K562 (cell line): Measurements from ENCODE around the gene OVCH2. TPM values are rescaled to one million over a fixed set of nuclear protein-coding genes. Genes with fewer than 3 reads are reported as not detected.

Source experiments
- ATAC-seq: fragments of 200-7000 bp; cut with Tn5 transposase; 3 replicates; pipeline ENCODE4 v1.9.1; 2020; ENCODE audit warnings: moderate library complexity
- BruUV-seq: library from RNA; stranded (reverse); fragments of 400-500 nt; replicated peaks from 2 replicates; lab custom pipeline; 2021; lab: Mats Ljungman, UMichigan
- CTCF ChIA-PET: fragments of 300-600 bp; formaldehyde crosslinking; extraction: SDS; loops from one replicate; lab custom pipeline; 2021; ENCODE audit warnings: low intra/inter-chr PET ratio; lab: Yijun Ruan, JAX
- POLR2A ChIA-PET: fragments of 300-600, 350-650 bp; sonication (Branson Sonifier 250); formaldehyde crosslinking; extraction: SDS; loops from one replicate; lab custom pipeline; 2021; ENCODE audit warnings: antibody characterized with exemption, inconsistent platforms; lab: Yijun Ruan, JAX
- DNase-seq, 4 experiments: peaks; one replicate each; pipeline versions ENCODE4 v3.0.0 to v3.0.0-alpha.2; 2011 to 2018; ENCODE audit warnings: low spot score in 3 of 4, mixed read lengths in 3 of 4; ENCODE audit errors: extremely low read depth in 1 of 4
- FAIRE-seq: peaks from 2 replicates; lab custom pipeline; 2011; peaks lifted over from hg19 to GRCh38; lab: Jason Lieb, UNC
- H2AFZ ChIP-seq: 2 replicates; pipeline ENCODE4 v1.6.0; 2011; ENCODE audit warnings: low read depth, low read length, control low read depth, inconsistent platforms
- H3K27ac ChIP-seq: fragments of 200-600 bp; 3 replicates; pipeline ENCODE4 v1.8.0; 2011; ENCODE audit warnings: low read depth, mild to moderate bottlenecking, control low read depth, inconsistent platforms, low read length, moderate library complexity, mixed read lengths; ENCODE audit errors: extremely low read depth
- H3K27me3 ChIP-seq, 2 experiments: fragments of 300-600 bp in 1 of 2; 2 replicates in 1 of 2; 3 replicates in 1 of 2; pipeline versions ENCODE4 v1.6.0 to v1.8.0; 2011; ENCODE audit warnings: inconsistent platforms in 2 of 2, low read length in 2 of 2, mild to moderate bottlenecking in 1 of 2, mixed read lengths in 1 of 2, moderate library complexity in 1 of 2; ENCODE audit not compliant: control insufficient read depth in 2 of 2, insufficient read depth in 2 of 2
- H3K36me3 ChIP-seq: fragments of 300-600 bp; 3 replicates; pipeline ENCODE4 v1.8.0; 2011; ENCODE audit warnings: mild to moderate bottlenecking, low read length, inconsistent platforms; ENCODE audit not compliant: control insufficient read depth, insufficient read depth
- H3K4me1 ChIP-seq, 2 experiments: fragments of 200-600 bp in 1 of 2; replicated peaks in 1 of 2; 2 replicates in 1 of 2; 3 replicates in 1 of 2; pipeline versions ENCODE4 v1.5.1 to v1.8.0; 2011; ENCODE audit warnings: inconsistent platforms in 2 of 2, low read length in 2 of 2, mild to moderate bottlenecking in 1 of 2, mixed read lengths in 1 of 2, moderate library complexity in 1 of 2; ENCODE audit not compliant: control insufficient read depth in 2 of 2, insufficient read depth in 2 of 2
- H3K4me2 ChIP-seq: 2 replicates; pipeline ENCODE4 v1.6.1; 2011; ENCODE audit warnings: low read length, control low read depth, inconsistent platforms, mixed read lengths; ENCODE audit not compliant: insufficient read depth
- H3K4me3 ChIP-seq: fragments of 200-600 bp; sonication (generic), shearing (Covaris generic); 2 replicates; pipeline ENCODE4 v1.5.1; 2016; ENCODE audit warnings: control low read depth, inconsistent platforms
- H3K79me2 ChIP-seq: fragments of 200-600 bp; 3 replicates; pipeline ENCODE4 v1.8.0; 2011; ENCODE audit warnings: low read length, inconsistent platforms; ENCODE audit not compliant: control insufficient read depth, insufficient read depth
- H3K9ac ChIP-seq, 2 experiments: 2 replicates each; pipeline versions ENCODE4 v1.6.0 to v1.6.1; 2011; ENCODE audit warnings: low read depth in 2 of 2, low read length in 2 of 2, control low read depth in 1 of 2, inconsistent platforms in 1 of 2, mild to moderate bottlenecking in 1 of 2, mixed read lengths in 1 of 2; ENCODE audit not compliant: insufficient read depth in 1 of 2
- H3K9me1 ChIP-seq: one replicate; pipeline ENCODE4 v1.6.0; 2011; ENCODE audit warnings: inconsistent platforms, mild to moderate bottlenecking, low read length, moderate library complexity; ENCODE audit not compliant: control insufficient read depth, insufficient read depth
- H3K9me3 ChIP-seq: replicated peaks from 2 replicates; pipeline ENCODE4 v1.5.1; 2011; ENCODE audit warnings: low read depth, low read length, inconsistent platforms; ENCODE audit not compliant: control insufficient read depth, insufficient read depth
- H4K20me1 ChIP-seq: replicated peaks from 2 replicates; pipeline ENCODE4 v1.6.1; 2011; ENCODE audit warnings: low read length, inconsistent platforms, mixed read lengths; ENCODE audit not compliant: control insufficient read depth, insufficient read depth
- ARID3A ChIP-seq: IDR thresholded peaks from 2 replicates; pipeline ENCODE4 v1.6.1; 2012; ENCODE audit warnings: low read depth, low read length, improper control_type of control experiment, borderline replicate concordance
- PRDM10 ChIP-seq: fragments of 450-650 bp; IDR thresholded peaks from 2 replicates; pipeline ENCODE4 v1.6.1; 2018; ENCODE audit not compliant: partially characterized antibody
- WGBS: fragments of 100-300 bp; shearing (Covaris generic); methylation state at CpG from one replicate; pipeline ENCODE4 v1.1.6; 2016; ENCODE audit warnings: low coverage, mixed read lengths; ENCODE audit not compliant: insufficient coverage; ENCODE audit errors: missing lambda C conversion rate; 5-methylcytosine and 5-hydroxymethylcytosine counted together
- in situ Hi-C: fragments of 300-500 bp; cut with MboI; formaldehyde crosslinking; loops from 4 replicates; pipeline ENCODE4 v1.15.0; 2018; ENCODE audit warnings: inconsistent platforms, mixed read lengths
- intact Hi-C: fragments of 100-400 bp; cut with micrococcal nuclease; formaldehyde crosslinking; loops from 2 replicates; pipeline ENCODE4 v1.14.2; 2022
- polyA plus RNA-seq, 8 experiments: library from polyadenylated mRNA; depleted of rRNA in 4 of 8; stranded (reverse) in 5 of 8; unstranded in 3 of 8; fragments of >200 nt; fragmentation: Nextera tagmentation in 2 of 8; fragmentation: Illumina TruSeq in 1 of 8; extraction: Ambion mirVana in 2 of 8; extraction: Trizol in 1 of 8; gene quantifications; 2 replicates each; pipeline versions ENCODE4 v1.2.1 to v1.2.3, GENCODE V29; 2011 to 2014; ENCODE audit warnings: inconsistent platforms in 1 of 8, missing spikeins in 1 of 8
- total RNA-seq, 7 experiments: library from RNA; depleted of rRNA in 6 of 7; stranded (reverse); fragments of >200 nt in 6 of 7; fragmentation: Illumina TruSeq in 2 of 7; extraction: Trizol in 2 of 7; gene quantifications; 2 replicates each; pipeline versions ENCODE4 v1.2.1 to v1.2.3, GENCODE V29; 2011 to 2021; ENCODE audit warnings: low replicate concordance in 1 of 7

OVCH2 gene
- total and polyA plus RNA-seq, 9 of the 15 experiments (the other 6 are each of a cell fraction or from before 2014, with no cell fraction given): not detected

GRCh38 chr11:7639643-7640025 is 66.6 kb downstream of the OVCH2 start:
- TF ChIP-seq PRDM10 (peak; percentile 86), ARID3A (no peak)
- no TSS peak for BruUV-seq
- POLR2A ChIA-PET: interaction anchor here (0.6 kb wide), 1 partner anchor 54 kb away, joined by 3 read pairs; no protein-coding TSS in a partner anchor
- Histone ChIP-seq H3K27me3 (peaks cover 0 to 36% of the 10 kb centered on the region in 2 experiments; a peak in 3 of 5 replicates), H4K20me1 (no peaks in the 10 kb centered on the region), H3K4me1 (no peaks in the 10 kb centered on the region; a peak in 1 of 5 replicates), H3K9me1 (no peaks in the 10 kb centered on the region), H3K9me3 (no peaks in the 10 kb centered on the region), H3K9ac (no peak overlapping the region), H3K27ac (no peak overlapping the region), H3K36me3 (no peaks in the 10 kb centered on the region), H3K4me2 (no peak overlapping the region), H3K79me2 (no peaks in the 10 kb centered on the region), H2AFZ (no peak overlapping the region), H3K4me3 (no peak overlapping the region)
- WGBS: 2% methylated on average over 5 of the region's 5 CpGs
- intact Hi-C loops: no loop called here
- CTCF ChIA-PET: no interaction called here
- ATAC-seq (peak; percentile 49; the same call in 2 of the 3 replicates), FAIRE-seq (no peak), DNase-seq (no peak)
- in situ Hi-C loops: no loop called here

Other genes with a start within 250 kb of the OVCH2 start
- gene OLFML1, start 221.0 kb downstream of the OVCH2 start, total RNA-seq (2014; rRNA removed): not detected in 2 replicates
- gene OLFML1, start 221.0 kb downstream of the OVCH2 start, total RNA-seq (2014; rRNA removed; fragmentation: Illumina TruSeq; extraction: Trizol): not detected in 2 replicates
- gene OLFML1, start 221.0 kb downstream of the OVCH2 start, total RNA-seq (2015; rRNA removed; fragmentation: Illumina TruSeq; extraction: Trizol): not detected in 2 replicates
- not detected in 2 replicates for gene OLFML1, start 221.0 kb downstream of the OVCH2 start, total RNA-seq (2021)
- not detected in 2 replicates for gene OLFML1, start 221.0 kb downstream of the OVCH2 start, polyA plus RNA-seq (2011; rRNA removed)
- gene OLFML1, start 221.0 kb downstream of the OVCH2 start, polyA plus RNA-seq (2014; fragmentation: Illumina TruSeq; extraction: Trizol): not detected in 2 replicates
- not detected for gene OLFML1, start 221.0 kb downstream of the OVCH2 start, polyA plus RNA-seq (2014; fragmentation: Nextera tagmentation; extraction: Ambion mirVana)
- gene OLFML1, start 221.0 kb downstream of the OVCH2 start, polyA plus RNA-seq (2014; rRNA removed): not detected in 2 replicates
- gene PPFIBP2, start 192.5 kb downstream of the OVCH2 start, total RNA-seq (2014; rRNA removed): 0.68 and 2.1 TPM in 2 replicates
- gene PPFIBP2, start 192.5 kb downstream of the OVCH2 start, total RNA-seq (2014; rRNA removed; fragmentation: Illumina TruSeq; extraction: Trizol): 1.3 and 1.9 TPM in 2 replicates
- 2.7 TPM in 2 replicates for gene PPFIBP2, start 192.5 kb downstream of the OVCH2 start, total RNA-seq (2015; rRNA removed; fragmentation: Illumina TruSeq; extraction: Trizol)
- gene PPFIBP2, start 192.5 kb downstream of the OVCH2 start, total RNA-seq (2021): 1.2 and 2.4 TPM in 2 replicates
- gene PPFIBP2, start 192.5 kb downstream of the OVCH2 start, polyA plus RNA-seq (2011; rRNA removed): 0.79 and 2.4 TPM in 2 replicates
- gene PPFIBP2, start 192.5 kb downstream of the OVCH2 start, polyA plus RNA-seq (2014; fragmentation: Illumina TruSeq; extraction: Trizol): 1.5 and 3.4 TPM in 2 replicates
- 1 to 10 TPM in 1 of 2 experiments, under 1 TPM in 1; 0.18 to 1.1 TPM for gene PPFIBP2, start 192.5 kb downstream of the OVCH2 start, polyA plus RNA-seq (2014; fragmentation: Nextera tagmentation; extraction: Ambion mirVana)
- 1.1 and 2.6 TPM in 2 replicates for gene PPFIBP2, start 192.5 kb downstream of the OVCH2 start, polyA plus RNA-seq (2014; rRNA removed)
- gene CYB5R2, start 33.0 kb downstream of the OVCH2 start, total RNA-seq (2014; rRNA removed): 8.2 and 11.3 TPM in 2 replicates
- gene CYB5R2, start 33.0 kb downstream of the OVCH2 start, total RNA-seq (2014; rRNA removed; fragmentation: Illumina TruSeq; extraction: Trizol): 10.5 and 13.6 TPM in 2 replicates
- gene CYB5R2, start 33.0 kb downstream of the OVCH2 start, total RNA-seq (2015; rRNA removed; fragmentation: Illumina TruSeq; extraction: Trizol): 11.0 and 11.7 TPM in 2 replicates
- gene CYB5R2, start 33.0 kb downstream of the OVCH2 start, total RNA-seq (2021): 8.8 and 11.0 TPM in 2 replicates
- gene CYB5R2, start 33.0 kb downstream of the OVCH2 start, polyA plus RNA-seq (2011; rRNA removed): 4.0 and 16.7 TPM in 2 replicates
- 17.5 and 20.4 TPM in 2 replicates for gene CYB5R2, start 33.0 kb downstream of the OVCH2 start, polyA plus RNA-seq (2014; fragmentation: Illumina TruSeq; extraction: Trizol)
- gene CYB5R2, start 33.0 kb downstream of the OVCH2 start, polyA plus RNA-seq (2014; fragmentation: Nextera tagmentation; extraction: Ambion mirVana): 10 to 100 TPM; 18.1 to 28.7 TPM
- gene CYB5R2, start 33.0 kb downstream of the OVCH2 start, polyA plus RNA-seq (2014; rRNA removed): 11.2 and 16.8 TPM in 2 replicates
- gene OR5P2, start 90.5 kb upstream of the OVCH2 start, total RNA-seq (2014; rRNA removed): not detected in 2 replicates
- not detected in 2 replicates for gene OR5P2, start 90.5 kb upstream of the OVCH2 start, total RNA-seq (2014; rRNA removed; fragmentation: Illumina TruSeq; extraction: Trizol)
- not detected in 2 replicates for gene OR5P2, start 90.5 kb upstream of the OVCH2 start, total RNA-seq (2015; rRNA removed; fragmentation: Illumina TruSeq; extraction: Trizol)
- not detected in 2 replicates for gene OR5P2, start 90.5 kb upstream of the OVCH2 start, total RNA-seq (2021)
- not detected in 2 replicates for gene OR5P2, start 90.5 kb upstream of the OVCH2 start, polyA plus RNA-seq (2011; rRNA removed)
- gene OR5P2, start 90.5 kb upstream of the OVCH2 start, polyA plus RNA-seq (2014; fragmentation: Illumina TruSeq; extraction: Trizol): not detected in 2 replicates
- gene OR5P2, start 90.5 kb upstream of the OVCH2 start, polyA plus RNA-seq (2014; fragmentation: Nextera tagmentation; extraction: Ambion mirVana): not detected
- not detected in 2 replicates for gene OR5P2, start 90.5 kb upstream of the OVCH2 start, polyA plus RNA-seq (2014; rRNA removed)
- gene OR5P3, start 124.4 kb upstream of the OVCH2 start, total RNA-seq (2014; rRNA removed): not detected in 2 replicates
- gene OR5P3, start 124.4 kb upstream of the OVCH2 start, total RNA-seq (2014; rRNA removed; fragmentation: Illumina TruSeq; extraction: Trizol): not detected in 2 replicates
- gene OR5P3, start 124.4 kb upstream of the OVCH2 start, total RNA-seq (2015; rRNA removed; fragmentation: Illumina TruSeq; extraction: Trizol): not detected in 2 replicates
- not detected in 2 replicates for gene OR5P3, start 124.4 kb upstream of the OVCH2 start, total RNA-seq (2021)
- not detected in 2 replicates for gene OR5P3, start 124.4 kb upstream of the OVCH2 start, polyA plus RNA-seq (2011; rRNA removed)
- gene OR5P3, start 124.4 kb upstream of the OVCH2 start, polyA plus RNA-seq (2014; fragmentation: Illumina TruSeq; extraction: Trizol): not detected in 2 replicates
- not detected for gene OR5P3, start 124.4 kb upstream of the OVCH2 start, polyA plus RNA-seq (2014; fragmentation: Nextera tagmentation; extraction: Ambion mirVana)
- gene OR5P3, start 124.4 kb upstream of the OVCH2 start, polyA plus RNA-seq (2014; rRNA removed): not detected in 2 replicates
- not detected in 2 replicates for gene OR10A6, start 224.8 kb upstream of the OVCH2 start, total RNA-seq (2014; rRNA removed)
- not detected in 2 replicates for gene OR10A6, start 224.8 kb upstream of the OVCH2 start, total RNA-seq (2014; rRNA removed; fragmentation: Illumina TruSeq; extraction: Trizol)
- gene OR10A6, start 224.8 kb upstream of the OVCH2 start, total RNA-seq (2015; rRNA removed; fragmentation: Illumina TruSeq; extraction: Trizol): not detected in 2 replicates
- not detected in 2 replicates for gene OR10A6, start 224.8 kb upstream of the OVCH2 start, total RNA-seq (2021)
- not detected in 2 replicates for gene OR10A6, start 224.8 kb upstream of the OVCH2 start, polyA plus RNA-seq (2011; rRNA removed)
- gene OR10A6, start 224.8 kb upstream of the OVCH2 start, polyA plus RNA-seq (2014; fragmentation: Illumina TruSeq; extraction: Trizol): not detected in 2 replicates
- not detected for gene OR10A6, start 224.8 kb upstream of the OVCH2 start, polyA plus RNA-seq (2014; fragmentation: Nextera tagmentation; extraction: Ambion mirVana)
- gene OR10A6, start 224.8 kb upstream of the OVCH2 start, polyA plus RNA-seq (2014; rRNA removed): not detected in 2 replicates
- not detected in 2 replicates for gene OR10A3, start 235.2 kb upstream of the OVCH2 start, total RNA-seq (2014; rRNA removed)
- not detected in 2 replicates for gene OR10A3, start 235.2 kb upstream of the OVCH2 start, total RNA-seq (2014; rRNA removed; fragmentation: Illumina TruSeq; extraction: Trizol)
- gene OR10A3, start 235.2 kb upstream of the OVCH2 start, total RNA-seq (2015; rRNA removed; fragmentation: Illumina TruSeq; extraction: Trizol): not detected in 2 replicates
- not detected in 2 replicates for gene OR10A3, start 235.2 kb upstream of the OVCH2 start, total RNA-seq (2021)
- not detected in 2 replicates for gene OR10A3, start 235.2 kb upstream of the OVCH2 start, polyA plus RNA-seq (2011; rRNA removed)
- not detected in 2 replicates for gene OR10A3, start 235.2 kb upstream of the OVCH2 start, polyA plus RNA-seq (2014; fragmentation: Illumina TruSeq; extraction: Trizol)
- gene OR10A3, start 235.2 kb upstream of the OVCH2 start, polyA plus RNA-seq (2014; fragmentation: Nextera tagmentation; extraction: Ambion mirVana): not detected
- gene OR10A3, start 235.2 kb upstream of the OVCH2 start, polyA plus RNA-seq (2014; rRNA removed): not detected in 2 replicates